ENCODE data around the gene TBC1D8.

DNA sequence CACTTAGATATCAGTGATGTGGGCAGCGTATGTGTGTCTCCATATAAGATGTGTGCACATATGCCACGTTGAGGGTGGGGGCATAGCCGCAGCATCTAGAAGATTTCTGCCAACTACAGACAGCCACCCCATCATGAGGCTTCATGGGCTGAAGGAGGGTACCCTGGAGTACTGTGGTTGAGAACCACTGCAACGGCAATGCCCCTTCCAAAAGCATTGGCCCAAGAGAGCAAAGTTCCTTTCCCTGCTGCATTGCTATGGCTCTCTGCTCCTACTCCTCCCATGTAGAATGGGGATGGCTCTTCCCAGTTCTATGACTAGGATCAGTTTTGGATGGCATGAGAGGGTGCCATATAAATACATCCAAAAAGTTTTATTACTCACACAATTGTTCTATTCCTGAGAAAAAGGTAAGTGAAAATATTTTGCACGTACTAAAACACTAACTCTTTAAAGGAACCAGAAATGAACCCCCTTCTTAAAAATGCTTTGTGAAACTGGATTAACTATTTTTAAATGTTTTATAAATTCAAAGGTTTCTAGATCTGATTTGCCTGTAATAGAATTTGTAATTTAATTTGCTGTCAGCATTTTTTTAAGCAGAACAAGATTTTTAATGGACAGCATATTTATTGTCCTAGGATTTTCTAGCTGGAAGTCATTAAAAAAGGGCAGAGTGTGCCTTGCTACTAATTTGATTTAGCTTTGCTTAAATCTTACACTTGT lies 153.5 kb downstream of the TBC1D8 start:
- TF ChIP-seq, protein P1, sequence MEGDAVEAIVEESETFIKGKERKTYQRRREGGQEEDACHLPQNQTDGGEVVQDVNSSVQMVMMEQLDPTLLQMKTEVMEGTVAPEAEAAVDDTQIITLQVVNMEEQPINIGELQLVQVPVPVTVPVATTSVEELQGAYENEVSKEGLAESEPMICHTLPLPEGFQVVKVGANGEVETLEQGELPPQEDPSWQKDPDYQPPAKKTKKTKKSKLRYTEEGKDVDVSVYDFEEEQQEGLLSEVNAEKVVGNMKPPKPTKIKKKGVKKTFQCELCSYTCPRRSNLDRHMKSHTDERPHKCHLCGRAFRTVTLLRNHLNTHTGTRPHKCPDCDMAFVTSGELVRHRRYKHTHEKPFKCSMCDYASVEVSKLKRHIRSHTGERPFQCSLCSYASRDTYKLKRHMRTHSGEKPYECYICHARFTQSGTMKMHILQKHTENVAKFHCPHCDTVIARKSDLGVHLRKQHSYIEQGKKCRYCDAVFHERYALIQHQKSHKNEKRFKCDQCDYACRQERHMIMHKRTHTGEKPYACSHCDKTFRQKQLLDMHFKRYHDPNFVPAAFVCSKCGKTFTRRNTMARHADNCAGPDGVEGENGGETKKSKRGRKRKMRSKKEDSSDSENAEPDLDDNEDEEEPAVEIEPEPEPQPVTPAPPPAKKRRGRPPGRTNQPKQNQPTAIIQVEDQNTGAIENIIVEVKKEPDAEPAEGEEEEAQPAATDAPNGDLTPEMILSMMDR (IDR thresholded peaks at IDR 0.05; ENCODE audit: low read depth, low read length) = no peak
- TF ChIP-seq POLR2A (IDR thresholded peaks at IDR 0.05; ENCODE audit: extremely low read depth, insufficient read length) = no peak
- TF ChIP-seq, protein P2, sequence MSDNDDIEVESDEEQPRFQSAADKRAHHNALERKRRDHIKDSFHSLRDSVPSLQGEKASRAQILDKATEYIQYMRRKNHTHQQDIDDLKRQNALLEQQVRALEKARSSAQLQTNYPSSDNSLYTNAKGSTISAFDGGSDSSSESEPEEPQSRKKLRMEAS (IDR thresholded peaks at IDR 0.05; ENCODE audit: low read depth, low read length) = no peak

All from NB4 (cell line).